Measurements from ENCODE around the gene AGAP6.
"Not testable (repeated sequence)": the region's sequence is repeated elsewhere in the genome, so short reads cannot be mapped to it uniquely, and the experiment has no call there.

The AGAP6 gene

GRCh38 chr10:50015596-50016220, 27.5 kb downstream of the AGAP6 start:
- not testable (repeated sequence) for H3K27me3 ChIP-seq (replicated peaks; ENCODE audit: insufficient read depth, low read length); H3K36me3 ChIP-seq (replicated peaks; ENCODE audit: insufficient read depth, low read length); H3K4me1 ChIP-seq (ENCODE audit: low read length); H4K20me1 ChIP-seq (ENCODE audit: insufficient read depth, low read length); H3F3A ChIP-seq (ENCODE audit: insufficient read depth, low read length); H3K4me2 ChIP-seq (ENCODE audit: low read depth, low read length); DNase-seq; H3K27ac ChIP-seq (ENCODE audit: low read length); H3K79me2 ChIP-seq (ENCODE audit: low read length); H3K4me3 ChIP-seq (ENCODE audit: low read length); H3K9ac ChIP-seq (ENCODE audit: low read length); H3K9me2 ChIP-seq (replicated peaks; ENCODE audit: insufficient read depth, low read length); H2AFZ ChIP-seq (ENCODE audit: low read length); H3K9me3 ChIP-seq (replicated peaks; ENCODE audit: insufficient read depth, low read length)

DNA sequence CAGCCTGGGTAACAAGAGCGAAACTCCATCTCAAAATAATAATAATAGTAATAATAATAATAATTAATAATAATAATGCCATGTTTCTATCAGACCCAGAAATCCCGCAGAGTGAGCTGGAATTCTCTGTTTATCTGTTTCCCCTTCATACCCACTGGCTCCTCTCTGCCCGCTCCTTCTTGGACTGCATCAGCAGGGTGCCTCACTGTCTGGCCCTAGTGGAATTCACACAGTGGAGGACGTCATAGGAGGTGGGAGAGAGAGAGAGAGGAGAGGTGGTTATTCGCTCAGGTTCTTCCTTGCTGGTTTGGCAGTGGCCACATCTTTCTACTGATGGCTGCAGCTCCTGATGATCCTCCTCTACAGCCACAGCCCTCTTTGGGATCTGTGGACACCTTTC, 28.7 kb downstream of the AGAP6 start:
- DNase-seq: not testable (repeated sequence)

GRCh38 chr10:50017646-50018045, 29.4 kb downstream of the AGAP6 start:
- not testable (repeated sequence) for H3K36me3 ChIP-seq (replicated peaks; ENCODE audit: insufficient read depth, low read length); H3K79me2 ChIP-seq (ENCODE audit: low read length); H3K27ac ChIP-seq (ENCODE audit: low read length); H4K20me1 ChIP-seq (ENCODE audit: insufficient read depth, low read length); H3K4me1 ChIP-seq (ENCODE audit: low read length); H3K9ac ChIP-seq (ENCODE audit: low read length); H3K27me3 ChIP-seq (replicated peaks; ENCODE audit: insufficient read depth, low read length); H3K4me2 ChIP-seq (ENCODE audit: low read depth, low read length); H3K9me2 ChIP-seq (replicated peaks; ENCODE audit: insufficient read depth, low read length); H2AFZ ChIP-seq (ENCODE audit: low read length); H3K9me3 ChIP-seq (replicated peaks; ENCODE audit: insufficient read depth, low read length); H3K4me3 ChIP-seq (ENCODE audit: low read length); H3F3A ChIP-seq (ENCODE audit: insufficient read depth, low read length); DNase-seq

More for the DNA sequence above, 28.7 kb downstream of the AGAP6 start:
- not testable (repeated sequence) for H3K4me1 ChIP-seq (ENCODE audit: low read length); H3K4me3 ChIP-seq (ENCODE audit: low read length); H3F3A ChIP-seq (ENCODE audit: insufficient read depth, low read length); H2AFZ ChIP-seq (ENCODE audit: low read length); H3K27me3 ChIP-seq (replicated peaks; ENCODE audit: insufficient read depth, low read length); H3K9me2 ChIP-seq (replicated peaks; ENCODE audit: insufficient read depth, low read length); H3K9me3 ChIP-seq (replicated peaks; ENCODE audit: insufficient read depth, low read length); H4K20me1 ChIP-seq (ENCODE audit: insufficient read depth, low read length); H3K27ac ChIP-seq (ENCODE audit: low read length); H3K4me2 ChIP-seq (ENCODE audit: low read depth, low read length); H3K36me3 ChIP-seq (replicated peaks; ENCODE audit: insufficient read depth, low read length); H3K79me2 ChIP-seq (ENCODE audit: low read length); H3K9ac ChIP-seq (ENCODE audit: low read length)

DNA sequence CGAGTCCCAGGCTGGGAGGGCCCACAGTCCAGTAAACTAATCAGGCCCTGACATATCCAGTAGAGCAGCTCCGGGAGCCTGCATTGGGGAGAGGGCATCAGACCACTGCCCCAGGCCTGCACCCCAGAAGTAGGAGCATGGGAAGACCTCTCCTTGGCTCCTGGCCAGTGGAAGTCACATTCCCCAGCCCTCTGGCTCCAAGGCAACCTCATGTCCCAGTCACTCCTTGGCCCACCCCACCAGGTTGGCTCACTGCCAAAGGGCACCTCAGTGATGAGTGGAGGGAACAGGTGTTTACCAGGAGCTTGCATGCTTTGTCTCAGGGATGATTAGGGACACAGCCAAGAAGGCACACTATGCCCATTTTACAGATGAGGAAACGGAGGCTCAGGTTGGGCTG, 31.1 kb downstream of the AGAP6 start:
- H2AFZ ChIP-seq (ENCODE audit: low read length); H3K79me2 ChIP-seq (ENCODE audit: low read length); H3F3A ChIP-seq (ENCODE audit: insufficient read depth, low read length); H3K4me2 ChIP-seq (ENCODE audit: low read depth, low read length); H3K27ac ChIP-seq (ENCODE audit: low read length); DNase-seq; H3K4me1 ChIP-seq (ENCODE audit: low read length); H3K27me3 ChIP-seq (replicated peaks; ENCODE audit: insufficient read depth, low read length); H4K20me1 ChIP-seq (ENCODE audit: insufficient read depth, low read length); H3K9me3 ChIP-seq (replicated peaks; ENCODE audit: insufficient read depth, low read length); H3K4me3 ChIP-seq (ENCODE audit: low read length); H3K36me3 ChIP-seq (replicated peaks; ENCODE audit: insufficient read depth, low read length); H3K9me2 ChIP-seq (replicated peaks; ENCODE audit: insufficient read depth, low read length); H3K9ac ChIP-seq (ENCODE audit: low read length): not testable (repeated sequence)

- H3F3A ChIP-seq (ENCODE audit: insufficient read depth, low read length); H2AFZ ChIP-seq (ENCODE audit: low read length); DNase-seq; H3K27me3 ChIP-seq (replicated peaks; ENCODE audit: insufficient read depth, low read length); H3K36me3 ChIP-seq (replicated peaks; ENCODE audit: insufficient read depth, low read length); H3K4me3 ChIP-seq (ENCODE audit: low read length); H3K4me1 ChIP-seq (ENCODE audit: low read length); H4K20me1 ChIP-seq (ENCODE audit: insufficient read depth, low read length); H3K4me2 ChIP-seq (ENCODE audit: low read depth, low read length); H3K79me2 ChIP-seq (ENCODE audit: low read length); H3K27ac ChIP-seq (ENCODE audit: low read length); H3K9ac ChIP-seq (ENCODE audit: low read length); H3K9me3 ChIP-seq (replicated peaks; ENCODE audit: insufficient read depth, low read length); H3K9me2 ChIP-seq (replicated peaks; ENCODE audit: insufficient read depth, low read length): not testable (repeated sequence)
Observed at GRCh38 chr10:50020451-50021024, 32.3 kb downstream of the AGAP6 start.

DNA sequence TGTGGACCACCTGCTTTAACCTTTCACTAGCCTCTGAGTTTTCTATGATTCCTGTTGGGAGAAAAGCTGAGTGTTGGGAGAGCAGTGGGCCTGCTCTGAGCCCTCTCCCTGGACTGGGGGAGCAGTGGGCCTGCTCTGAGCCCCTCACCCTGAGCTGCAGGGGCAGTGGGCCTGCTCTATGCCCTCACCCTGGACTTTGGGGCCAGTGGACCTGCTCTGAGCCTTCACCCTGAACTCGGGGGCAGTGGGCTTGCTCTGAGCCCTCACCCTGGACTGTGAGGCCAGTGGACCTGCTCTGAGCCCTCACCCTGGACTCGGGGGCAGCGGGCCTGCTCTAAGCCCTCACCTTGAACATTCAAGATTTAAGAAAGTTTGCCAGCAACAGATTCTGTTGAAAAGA, 33.4 kb downstream of the AGAP6 start:
- Histone ChIP-seq H3K9ac (ENCODE audit: low read length) (no peak overlapping the region), H3K9me2 (replicated peaks; ENCODE audit: insufficient read depth, low read length) (no peaks in the 10 kb centered on the region), H3K27ac (ENCODE audit: low read length) (no peak overlapping the region), H3F3A (ENCODE audit: insufficient read depth, low read length) (no peaks in the 10 kb centered on the region), H4K20me1 (ENCODE audit: insufficient read depth, low read length) (no peaks in the 10 kb centered on the region), H3K36me3 (replicated peaks; ENCODE audit: insufficient read depth, low read length) (no peaks in the 10 kb centered on the region), H3K4me2 (ENCODE audit: low read depth, low read length) (no peak overlapping the region), H3K9me3 (replicated peaks; ENCODE audit: insufficient read depth, low read length) (no peaks in the 10 kb centered on the region), H3K4me1 (ENCODE audit: low read length) (no peaks in the 10 kb centered on the region), H3K4me3 (ENCODE audit: low read length) (no peak overlapping the region), H3K79me2 (ENCODE audit: low read length) (no peaks in the 10 kb centered on the region), H3K27me3 (replicated peaks; ENCODE audit: insufficient read depth, low read length) (no peaks in the 10 kb centered on the region), H2AFZ (ENCODE audit: low read length) (no peak overlapping the region)
- TF ChIP-seq CTCF (IDR thresholded peaks at IDR 0.05; ENCODE audit: low read length) (no peak), EZH2phosphoT487 (IDR thresholded peaks at IDR 0.05; ENCODE audit: low read length) (no peak), EZH2 (optimal IDR thresholded peaks at IDR 0.05; ENCODE audit: low read depth, low read length) (no peak)
- DNase-seq: no peak

DNA sequence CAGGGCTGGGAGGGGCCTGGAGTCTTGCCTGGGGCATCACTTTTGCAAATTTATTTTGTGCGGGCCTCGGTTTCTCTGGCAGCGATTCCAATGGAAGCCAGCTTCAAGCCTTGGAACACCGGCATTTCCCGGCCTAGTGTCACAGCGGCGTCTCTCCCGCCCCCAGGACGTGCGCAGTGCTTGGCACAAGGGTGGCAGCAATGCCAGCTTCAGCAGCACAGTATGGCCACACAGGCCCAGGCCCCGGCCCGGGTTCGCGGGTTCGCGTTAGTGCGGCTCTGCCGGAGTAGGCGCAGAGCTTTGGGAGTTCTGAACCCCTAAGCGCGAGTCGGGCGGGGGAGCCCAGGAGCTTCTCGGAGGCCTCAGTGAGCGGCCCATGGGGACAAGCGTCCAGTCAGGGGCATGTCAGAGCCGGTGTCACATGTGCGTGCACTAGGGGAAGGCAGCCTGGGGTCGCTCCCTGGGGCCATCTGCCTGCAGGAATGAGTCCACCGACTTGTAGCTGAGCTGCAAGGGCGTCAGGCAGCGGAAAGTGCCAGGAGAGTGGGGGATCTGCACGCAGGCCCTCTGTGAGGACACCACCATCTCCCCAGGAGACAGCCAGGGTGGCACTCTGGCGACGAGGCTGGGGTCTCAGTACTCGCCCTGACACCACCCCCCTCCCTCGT, 36.6 kb downstream of the AGAP6 start:
- H3K9me2 ChIP-seq (replicated peaks; ENCODE audit: insufficient read depth, low read length); DNase-seq; H3K4me2 ChIP-seq (ENCODE audit: low read depth, low read length); H2AFZ ChIP-seq (ENCODE audit: low read length); H3F3A ChIP-seq (ENCODE audit: insufficient read depth, low read length); H3K4me1 ChIP-seq (ENCODE audit: low read length); H3K4me3 ChIP-seq (ENCODE audit: low read length); H4K20me1 ChIP-seq (ENCODE audit: insufficient read depth, low read length); H3K9ac ChIP-seq (ENCODE audit: low read length); H3K36me3 ChIP-seq (replicated peaks; ENCODE audit: insufficient read depth, low read length); H3K9me3 ChIP-seq (replicated peaks; ENCODE audit: insufficient read depth, low read length); H3K79me2 ChIP-seq (ENCODE audit: low read length); H3K27ac ChIP-seq (ENCODE audit: low read length); H3K27me3 ChIP-seq (replicated peaks; ENCODE audit: insufficient read depth, low read length): not testable (repeated sequence)
